Measurements from ENCODE around the gene CMIP.
A peak's percentile ranks its signal among the peaks of the same experiment; 100 is the strongest.

The CMIP gene

DNA sequence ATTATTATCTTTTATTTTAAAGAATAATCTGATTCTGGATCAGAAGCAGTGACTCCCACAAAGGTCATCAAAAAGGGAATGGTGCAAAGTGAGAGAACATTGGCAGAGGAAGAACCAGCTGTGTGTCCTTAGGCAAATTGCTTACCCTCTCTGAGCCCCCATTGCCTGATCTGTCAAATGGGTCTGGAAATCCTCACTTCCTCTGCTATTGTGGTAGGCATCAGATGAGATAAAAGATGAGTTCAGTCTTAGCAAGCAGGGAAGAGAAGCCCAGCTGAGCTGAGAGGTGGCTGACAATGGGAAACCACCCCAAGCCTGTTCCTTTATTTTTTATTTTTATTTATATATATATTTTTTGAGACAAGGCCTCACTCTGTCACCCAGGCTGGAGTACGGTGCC, 310.2 kb downstream of the CMIP start:
- Mint-ChIP-seq H3K27ac (no peak overlapping the region), H3K36me3 (peaks cover 35% of the 10 kb centered on the region), H3K9me3 (no peaks in the 10 kb centered on the region), H3K4me1 (peaks cover 79% of the 10 kb centered on the region), H3K4me3 (no peak overlapping the region), H3K27me3 (no peaks in the 10 kb centered on the region)
- ATAC-seq = no peak

DNA sequence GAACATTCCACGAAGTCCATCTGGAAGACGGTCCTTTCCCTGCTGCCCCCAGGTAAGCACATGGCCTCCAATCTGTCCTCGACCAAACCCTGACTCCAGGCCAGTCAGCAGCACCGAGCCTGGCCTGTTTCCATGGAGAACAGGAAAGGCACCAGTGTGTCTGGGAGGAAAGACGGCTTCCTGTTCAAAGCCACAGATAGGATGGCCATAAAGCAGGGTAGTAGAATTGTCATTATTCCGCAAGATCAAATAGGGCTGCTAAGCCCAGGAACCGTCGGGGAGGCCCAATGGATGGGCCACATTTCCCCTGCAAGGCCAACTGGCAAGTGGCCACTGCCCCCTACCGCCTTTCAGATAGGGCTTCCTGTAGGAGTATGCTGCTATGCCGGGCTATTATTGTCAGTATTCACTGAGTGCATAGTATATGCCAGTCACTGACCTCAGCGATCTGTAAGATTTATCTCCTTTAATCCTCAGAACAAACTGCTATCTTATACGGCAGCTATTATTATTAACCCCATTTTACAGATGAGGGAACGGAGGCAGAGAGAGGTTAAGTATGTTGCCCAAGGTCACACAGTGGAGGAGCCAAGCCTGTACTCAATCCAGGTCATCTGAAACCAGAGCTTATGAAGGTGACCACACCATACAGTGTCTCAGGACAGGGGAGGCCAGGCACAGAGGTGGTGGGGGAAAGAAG, 311.5 kb downstream of the CMIP start:
- Mint-ChIP-seq H3K36me3 (peaks cover 41% of the 10 kb centered on the region), H3K4me1 (peaks cover 73% of the 10 kb centered on the region), H3K4me3 (no peak overlapping the region), H3K27ac (peak overlapping the region; percentile 64), H3K27me3 (no peaks in the 10 kb centered on the region), H3K9me3 (no peaks in the 10 kb centered on the region)
- ATAC-seq = no peak

DNA sequence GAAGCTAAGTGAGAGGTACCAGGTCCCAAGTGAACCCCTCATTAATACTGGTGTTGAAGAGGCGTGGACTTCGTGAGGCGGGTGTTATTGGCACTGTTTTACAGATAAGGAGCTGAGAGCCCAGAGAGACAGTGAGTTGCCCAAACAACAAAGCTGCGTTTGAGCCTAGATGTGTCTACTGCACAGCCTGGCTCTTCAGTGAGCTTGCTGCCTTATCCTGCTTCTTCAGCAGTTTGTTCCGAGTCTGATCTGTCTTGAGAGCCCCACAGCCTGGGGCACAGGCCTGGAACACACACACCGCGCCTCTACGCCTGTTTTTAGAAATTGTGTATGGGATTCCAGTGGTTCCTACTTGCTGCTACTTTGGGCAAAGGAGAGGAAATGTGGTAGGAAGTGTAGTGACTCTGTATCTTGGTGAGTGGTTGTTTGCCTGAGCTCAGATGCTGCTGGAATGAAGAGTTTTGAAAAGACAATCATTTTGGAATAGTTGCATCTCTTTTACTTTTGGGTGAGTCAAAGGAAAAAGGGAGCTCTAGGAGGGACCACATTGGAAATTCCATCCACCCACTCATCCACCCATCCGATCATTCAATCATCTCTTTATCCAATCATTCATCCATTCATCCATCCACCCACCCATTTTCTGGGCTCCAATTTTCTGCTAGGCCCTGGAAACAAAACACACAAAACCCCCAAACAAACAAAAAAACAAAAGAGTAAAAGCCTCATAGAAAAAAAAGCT, 312.2 kb downstream of the CMIP start:
- H3K4me3 Mint-ChIP-seq = no peak overlapping the region
- no peaks in the 10 kb centered on the region for H3K27me3 Mint-ChIP-seq
- H3K9me3 Mint-ChIP-seq = no peaks in the 10 kb centered on the region
- peaks cover 66% of the 10 kb centered on the region for H3K4me1 Mint-ChIP-seq
- no peak for ATAC-seq
- H3K27ac Mint-ChIP-seq = peak overlapping the region; percentile 64
- peaks cover 41% of the 10 kb centered on the region for H3K36me3 Mint-ChIP-seq

DNA sequence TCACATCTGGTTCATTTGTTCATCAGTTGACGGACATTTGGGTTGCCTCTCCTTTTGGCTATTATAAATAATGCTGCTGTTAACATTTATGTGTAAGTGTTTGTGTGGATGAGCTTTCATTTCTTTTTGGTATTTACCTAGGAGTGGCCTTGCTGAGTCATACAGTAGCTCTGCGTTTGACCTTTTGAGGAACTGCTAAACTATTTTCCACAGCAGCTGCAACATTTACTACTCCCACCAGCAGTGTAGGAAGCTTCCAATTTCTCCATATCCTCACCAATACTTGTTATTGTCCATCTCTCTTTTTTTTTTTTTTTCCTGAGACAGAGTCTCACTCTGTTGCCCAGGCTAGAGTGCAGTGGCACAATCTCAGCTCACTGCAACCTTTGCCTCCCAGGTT, 313.8 kb downstream of the CMIP start:
- no peaks in the 10 kb centered on the region for H3K9me3 Mint-ChIP-seq
- H3K4me3 Mint-ChIP-seq = no peak overlapping the region

More for the DNA sequence above, 313.8 kb downstream of the CMIP start:
- Mint-ChIP-seq H3K27me3 (no peaks in the 10 kb centered on the region), H3K27ac (peak overlapping the region; percentile 64), H3K36me3 (peaks cover 41% of the 10 kb centered on the region), H3K4me1 (peaks cover 50% of the 10 kb centered on the region)
- peak; percentile 62 for ATAC-seq
